Endothelial cell of umbilical vein (primary cell): ENCODE measurements around the gene C9orf72. TPM values are rescaled to one million over a fixed set of nuclear protein-coding genes. Genes with fewer than 3 reads are reported as not detected.
A peak's percentile ranks its signal among the peaks of the same experiment; 100 is the strongest.

Source experiments
- BruUV-seq: library from RNA; stranded (reverse); fragments of 400-500 nt; replicated peaks from 2 replicates; lab custom pipeline; 2021; lab: Mats Ljungman, UMichigan
- CTCF ChIA-PET: fragments of 300-600, 350-600 bp; sonication (Branson Sonifier 250); formaldehyde crosslinking; loops from one replicate; lab custom pipeline; 2021; ENCODE audit warnings: antibody characterized with exemption, inconsistent platforms; lab: Charles Lee
- POLR2A ChIA-PET: fragments of 300-600, 350-600 bp; sonication (Branson Sonifier 250); formaldehyde crosslinking; loops from one replicate; lab custom pipeline; 2021; ENCODE audit warnings: antibody characterized with exemption, inconsistent platforms; lab: Charles Lee
- DNase-seq: peaks from one replicate; pipeline ENCODE4 v3.0.0-alpha.2; 2011; ENCODE audit warnings: low read depth, low spot score
- FAIRE-seq: peaks from 2 replicates; lab custom pipeline; 2011; peaks lifted over from hg19 to GRCh38; lab: Jason Lieb, UNC
- H2AFZ ChIP-seq: 2 replicates; pipeline ENCODE4 v1.6.0; 2012; ENCODE audit warnings: low read depth, low read length, control low read depth, inconsistent platforms
- H3K27ac ChIP-seq: 2 replicates; pipeline ENCODE4 v1.5.1; 2011; ENCODE audit warnings: low read depth, mild to moderate bottlenecking, control low read depth, low read length, moderate library complexity; ENCODE audit not compliant: insufficient read depth
- H3K27me3 ChIP-seq, 2 experiments: 2 replicates each; pipeline versions ENCODE4 v1.6.0 to v1.6.1; 2011; ENCODE audit warnings: low read length in 2 of 2, mixed read lengths in 1 of 2; ENCODE audit not compliant: control insufficient read depth in 2 of 2, insufficient read depth in 2 of 2
- H3K36me3 ChIP-seq, 2 experiments: 2 replicates in 1 of 2; 3 replicates in 1 of 2; pipeline ENCODE4 v1.5.1; 2011; ENCODE audit warnings: low read length in 2 of 2, mild to moderate bottlenecking in 1 of 2, moderate library complexity in 1 of 2; ENCODE audit not compliant: control insufficient read depth in 2 of 2, insufficient read depth in 2 of 2; ENCODE audit errors: extremely low read depth in 1 of 2
- H3K4me1 ChIP-seq: 3 replicates; pipeline ENCODE4 v1.5.1; 2011; ENCODE audit warnings: mild to moderate bottlenecking, low read length; ENCODE audit not compliant: control insufficient read depth, insufficient read depth; ENCODE audit errors: extremely low read depth
- H3K4me2 ChIP-seq: 2 replicates; pipeline ENCODE4 v1.6.1; 2011; ENCODE audit warnings: low read length, control low read depth, mixed read lengths; ENCODE audit not compliant: insufficient read depth
- H3K4me3 ChIP-seq, 3 experiments: fragments of 200-600 bp in 1 of 3; sonication (generic), shearing (Covaris generic) in 1 of 3; replicated peaks in 1 of 3; 2 replicates each; pipeline ENCODE4 v1.5.1; 2011 to 2016; ENCODE audit warnings: control low read depth in 3 of 3, low read length in 3 of 3, mild to moderate bottlenecking in 2 of 3, inconsistent platforms in 1 of 3, low read depth in 1 of 3, moderate library complexity in 1 of 3; ENCODE audit not compliant: insufficient read depth in 1 of 3
- H3K79me2 ChIP-seq: 2 replicates; pipeline ENCODE4 v1.6.0; 2012; ENCODE audit warnings: low read length, inconsistent platforms; ENCODE audit not compliant: control insufficient read depth, insufficient read depth
- H3K9ac ChIP-seq: replicated peaks from 2 replicates; pipeline ENCODE3; 2011; ENCODE audit warnings: low read length, control low read depth; ENCODE audit not compliant: insufficient read depth; ENCODE audit errors: extremely low read depth
- H3K9me1 ChIP-seq: replicated peaks from 3 replicates; pipeline ENCODE4 v1.6.0; 2011; ENCODE audit warnings: mild to moderate bottlenecking, low read length; ENCODE audit not compliant: control insufficient read depth, insufficient read depth; ENCODE audit errors: extremely low read depth
- H3K9me3 ChIP-seq: replicated peaks from 2 replicates; pipeline ENCODE4 v1.5.1; 2012; ENCODE audit warnings: low read length, inconsistent platforms; ENCODE audit not compliant: control insufficient read depth, insufficient read depth
- H4K20me1 ChIP-seq: replicated peaks from 2 replicates; pipeline ENCODE3; 2011; ENCODE audit warnings: mild to moderate bottlenecking, low read length; ENCODE audit not compliant: control insufficient read depth, insufficient read depth; ENCODE audit errors: extremely low read depth
- FOS ChIP-seq: IDR thresholded peaks from 2 replicates; pipeline ENCODE4 v1.6.1; 2011; ENCODE audit warnings: mild to moderate bottlenecking, low read length, moderate library complexity, borderline replicate concordance; ENCODE audit not compliant: insufficient read depth
- GATA2 ChIP-seq: IDR thresholded peaks from 2 replicates; pipeline ENCODE4 v1.7.0; 2011; ENCODE audit warnings: low read depth, mild to moderate bottlenecking, moderate library complexity, mixed read lengths, low read length; ENCODE audit not compliant: insufficient read length, insufficient read depth
- JUN ChIP-seq: IDR thresholded peaks from 2 replicates; pipeline ENCODE4 v1.6.1; 2011; ENCODE audit warnings: borderline replicate concordance, low read depth; ENCODE audit not compliant: insufficient read length, insufficient read depth
- MYC ChIP-seq: IDR thresholded peaks from one replicate; pipeline ENCODE4 v1.6.1; 2011; ENCODE audit warnings: mild to moderate bottlenecking, low read depth, low read length
- POLR2A ChIP-seq: IDR thresholded peaks from 2 replicates; pipeline ENCODE4 v1.6.1; 2012; ENCODE audit warnings: low read depth, mild to moderate bottlenecking, control low read depth, low read length
- POLR2AphosphoS5 ChIP-seq: IDR thresholded peaks from 2 replicates; pipeline ENCODE4 v1.6.1; 2012; ENCODE audit warnings: low read depth, mild to moderate bottlenecking, control low read depth, low read length, moderate library complexity; ENCODE audit not compliant: insufficient read depth
- dilution Hi-C: fragments of 300-500 bp; cut with MboI; formaldehyde crosslinking; loops from one replicate; pipeline ENCODE4 v1.15.0; 2019; ENCODE audit warnings: low sequenced_read_pairs; ENCODE audit not compliant: extremely low pct_ligation_motif_present
- intact Hi-C: fragments of 100-400 bp; cut with micrococcal nuclease; formaldehyde crosslinking; loops from one replicate; pipeline ENCODE4 v1.10.0; 2022
- polyA plus RNA-seq, 4 experiments: library from polyadenylated mRNA; depleted of rRNA in 3 of 4; stranded (reverse) in 3 of 4; unstranded in 1 of 4; fragments of >200 nt; gene quantifications; 2 replicates each; pipeline versions ENCODE4 v1.2.1 to v1.2.3, GENCODE V29; 2011 to 2012; ENCODE audit warnings: missing spikeins in 1 of 4
- total RNA-seq: library from RNA; stranded (reverse); gene quantifications from 2 replicates; pipeline ENCODE4 v1.2.3, GENCODE V29; 2021

Gene C9orf72
- total and polyA plus RNA-seq, 2 donors (not counting 3 experiments of a cell fraction or from before 2014, with no cell fraction given), result 2.7 to 7.3 TPM

DNA sequence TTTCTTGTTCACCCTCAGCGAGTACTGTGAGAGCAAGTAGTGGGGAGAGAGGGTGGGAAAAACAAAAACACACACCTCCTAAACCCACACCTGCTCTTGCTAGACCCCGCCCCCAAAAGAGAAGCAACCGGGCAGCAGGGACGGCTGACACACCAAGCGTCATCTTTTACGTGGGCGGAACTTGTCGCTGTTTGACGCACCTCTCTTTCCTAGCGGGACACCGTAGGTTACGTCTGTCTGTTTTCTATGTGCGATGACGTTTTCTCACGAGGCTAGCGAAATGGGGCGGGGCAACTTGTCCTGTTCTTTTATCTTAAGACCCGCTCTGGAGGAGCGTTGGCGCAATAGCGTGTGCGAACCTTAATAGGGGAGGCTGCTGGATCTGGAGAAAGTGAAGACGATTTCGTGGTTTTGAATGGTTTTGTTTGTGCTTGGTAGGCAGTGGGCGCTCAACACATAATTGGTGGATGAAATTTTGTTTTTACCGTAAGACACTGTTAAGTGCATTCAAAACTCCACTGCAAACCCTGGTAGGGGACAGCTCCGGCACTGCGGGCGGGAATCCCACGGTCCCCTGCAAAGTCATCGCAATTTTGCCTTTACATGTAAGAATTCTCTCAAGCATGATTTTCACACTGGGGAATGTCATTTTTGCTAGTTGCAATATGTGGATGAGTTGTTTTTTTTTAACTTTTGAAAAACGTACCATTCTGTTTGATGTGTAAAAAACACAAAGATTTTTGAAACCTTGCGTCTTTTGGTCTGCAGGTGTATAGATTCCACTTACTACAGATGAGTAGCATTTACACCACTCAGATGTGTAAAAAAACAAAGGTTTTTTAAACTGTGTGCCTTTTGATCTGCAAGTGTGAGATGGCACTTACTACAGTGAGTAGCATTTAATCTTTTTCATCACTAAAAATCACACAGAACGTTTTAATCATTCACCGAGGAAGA lies 631 bp upstream of the C9orf72 start:
- H3K27ac ChIP-seq, result peak overlapping the region; percentile 87
- H2AFZ ChIP-seq, result peak overlapping the region; percentile 98
- TF ChIP-seq JUN (peak; percentile 59), FOS (peak; percentile 58), POLR2AphosphoS5 (peak; percentile 28), POLR2A (no peak)
- DNase-seq (peak; percentile 99), FAIRE-seq (peak; percentile 98)
- ChIA-PET CTCF (interaction anchor here (0.8 to 1.0 kb wide), 4 partner anchors 14 to 43 kb away, joined by 3 to 4 read pairs (median 3); no protein-coding TSS in a partner anchor), POLR2A (no interaction called here)
- peak overlapping the region; percentile 83 for H3K9ac ChIP-seq
- H3K4me1 ChIP-seq, result peaks cover 12% of the 10 kb centered on the region
- no peaks in the 10 kb centered on the region for H3K9me1 ChIP-seq
- TSS peak; percentile 71 for BruUV-seq
- peak overlapping the region; percentile 92 for H3K4me2 ChIP-seq
- peak overlapping the region; percentile 68 to 72 (median 70) for H3K4me3 ChIP-seq
- H3K9me3 ChIP-seq, result no peaks in the 10 kb centered on the region
- H3K36me3 ChIP-seq, result no peaks in the 10 kb centered on the region
- H4K20me1 ChIP-seq, result no peaks in the 10 kb centered on the region
- intact Hi-C loops (loop anchor here (2.0 kb wide), 1 partner anchor 681 kb away; the partner anchor contains the start of gene CAAP1), dilution Hi-C loops (no loop called here)
- H3K27me3 ChIP-seq, result peaks cover 0 to under 1% of the 10 kb centered on the region in 2 experiments
- H3K79me2 ChIP-seq, result no peaks in the 10 kb centered on the region

DNA sequence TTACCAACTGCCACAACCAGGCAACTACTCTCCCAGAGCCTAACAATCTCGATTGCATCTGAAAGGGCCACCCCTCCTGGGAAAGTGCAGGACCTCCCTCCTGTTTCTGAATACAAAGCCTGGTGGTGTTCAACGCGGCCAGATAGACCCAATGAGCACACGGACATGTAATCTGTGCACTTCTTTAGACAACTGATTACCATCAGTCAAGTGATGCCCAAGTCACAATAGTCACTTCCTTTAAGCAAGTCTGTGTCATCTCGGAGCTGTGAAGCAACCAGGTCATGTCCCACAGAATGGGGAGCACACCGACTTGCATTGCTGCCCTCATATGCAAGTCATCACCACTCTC lies 739 bp downstream of the C9orf72 start:
- Histone ChIP-seq H3K27ac (peak overlapping the region; percentile 58), H3K9me3 (no peaks in the 10 kb centered on the region), H3K27me3 (no peaks in the 10 kb centered on the region), H4K20me1 (no peaks in the 10 kb centered on the region), H3K36me3 (no peaks in the 10 kb centered on the region), H2AFZ (peak overlapping the region; percentile 56), H3K9ac (peak overlapping the region; percentile 83), H3K4me3 (peak overlapping the region; percentile 23 to 72 (median 68)), H3K9me1 (no peaks in the 10 kb centered on the region), H3K4me1 (peaks cover 12% of the 10 kb centered on the region), H3K4me2 (peak overlapping the region; percentile 55), H3K79me2 (no peaks in the 10 kb centered on the region)
- intact Hi-C loops, result loop anchor here (2.0 kb wide), 1 partner anchor 680 kb away; the partner anchor contains the start of gene CAAP1
- CTCF ChIA-PET, result interaction anchor here (0.8 to 1.0 kb wide), 2 partner anchors 12 to 25 kb away, joined by 3 read pairs; no protein-coding TSS in a partner anchor
- dilution Hi-C loops, result no loop called here
- TF ChIP-seq MYC, result no peak
- peak; percentile 65 for TF ChIP-seq GATA2
- DNase-seq (no peak), FAIRE-seq (peak; percentile 55)
- POLR2A ChIA-PET, result no interaction called here
- BruUV-seq, result no TSS peak
